ENCODE data around the gene FAM222B. TPM values are rescaled to one million over a fixed set of nuclear protein-coding genes. Genes with fewer than 3 reads are reported as not detected.
A peak's percentile ranks its signal among the peaks of the same experiment; 100 is the strongest.

Gene FAM222B
- total RNA-seq, 1 experiment from 2014 or later, result 39.5 TPM

DNA sequence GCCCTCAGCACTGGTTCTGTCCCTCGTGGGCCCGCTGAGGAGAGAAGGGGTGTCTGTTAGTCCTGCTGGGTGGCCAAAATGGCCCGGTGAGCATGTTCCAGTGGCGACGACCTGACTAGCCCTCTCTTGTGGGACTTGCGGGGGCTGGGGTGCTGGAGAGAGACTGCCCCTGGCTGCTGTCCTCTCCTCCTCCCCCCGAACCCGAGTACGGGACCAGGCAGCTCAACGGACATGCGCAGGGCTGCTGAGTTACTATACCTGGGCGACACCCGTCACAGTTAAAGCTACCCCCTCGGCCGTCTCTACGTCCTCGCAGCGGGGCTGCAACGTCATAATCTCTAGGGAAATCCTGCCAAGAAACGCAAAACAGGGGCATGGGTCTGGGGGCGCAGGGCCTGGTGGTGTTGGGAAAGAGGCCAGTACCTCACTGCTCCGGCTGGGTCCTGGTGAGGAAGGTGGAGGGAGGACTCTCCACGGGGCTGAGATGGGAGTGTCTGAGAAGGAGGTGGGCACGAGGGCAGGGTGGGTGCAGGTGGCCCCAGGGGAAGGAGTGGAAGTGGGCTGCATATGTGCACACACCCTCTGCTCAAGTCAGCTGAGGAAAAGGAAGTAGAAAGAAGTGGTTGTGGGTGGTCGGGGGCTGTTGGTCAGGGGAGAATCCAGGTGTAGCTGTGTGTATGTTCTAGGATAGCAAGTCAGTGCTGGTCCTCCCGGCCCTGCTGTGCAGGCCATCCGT, 41.5 kb upstream of the FAM222B start:
- TF ChIP-seq, protein P1, sequence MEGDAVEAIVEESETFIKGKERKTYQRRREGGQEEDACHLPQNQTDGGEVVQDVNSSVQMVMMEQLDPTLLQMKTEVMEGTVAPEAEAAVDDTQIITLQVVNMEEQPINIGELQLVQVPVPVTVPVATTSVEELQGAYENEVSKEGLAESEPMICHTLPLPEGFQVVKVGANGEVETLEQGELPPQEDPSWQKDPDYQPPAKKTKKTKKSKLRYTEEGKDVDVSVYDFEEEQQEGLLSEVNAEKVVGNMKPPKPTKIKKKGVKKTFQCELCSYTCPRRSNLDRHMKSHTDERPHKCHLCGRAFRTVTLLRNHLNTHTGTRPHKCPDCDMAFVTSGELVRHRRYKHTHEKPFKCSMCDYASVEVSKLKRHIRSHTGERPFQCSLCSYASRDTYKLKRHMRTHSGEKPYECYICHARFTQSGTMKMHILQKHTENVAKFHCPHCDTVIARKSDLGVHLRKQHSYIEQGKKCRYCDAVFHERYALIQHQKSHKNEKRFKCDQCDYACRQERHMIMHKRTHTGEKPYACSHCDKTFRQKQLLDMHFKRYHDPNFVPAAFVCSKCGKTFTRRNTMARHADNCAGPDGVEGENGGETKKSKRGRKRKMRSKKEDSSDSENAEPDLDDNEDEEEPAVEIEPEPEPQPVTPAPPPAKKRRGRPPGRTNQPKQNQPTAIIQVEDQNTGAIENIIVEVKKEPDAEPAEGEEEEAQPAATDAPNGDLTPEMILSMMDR (IDR thresholded peaks at IDR 0.05; ENCODE audit: insufficient read depth in 1 of 2, low read depth in 1 of 2, low read length in 1 of 2, severe bottlenecking in 1 of 2, unreplicated experiment in 1 of 2), result no peak
- Histone ChIP-seq H3K4me1 (no peaks in the 10 kb centered on the region), H3K4me3 (ENCODE audit: low read depth, low read length) (no peak overlapping the region), H3K36me3 (ENCODE audit: control insufficient read depth, insufficient read depth, low read length) (peaks cover 8% of the 10 kb centered on the region), H3K27me3 (replicated peaks; ENCODE audit: control insufficient read depth, insufficient read depth, low read length) (no peaks in the 10 kb centered on the region), H3K9me3 (no peaks in the 10 kb centered on the region)
- BruUV-seq (replicated peaks), result no TSS peak
- DNase-seq, result no peak
- Mint-ChIP-seq H3K36me3 (ENCODE audit: insufficient read depth, unreplicated experiment) (peaks cover 28% of the 10 kb centered on the region), H3K27ac (ENCODE audit: unreplicated experiment) (no peak overlapping the region), H3K4me1 (ENCODE audit: low read depth, unreplicated experiment) (peaks cover 3% of the 10 kb centered on the region), H3K9me3 (ENCODE audit: unreplicated experiment) (no peaks in the 10 kb centered on the region), H3K4me3 (ENCODE audit: unreplicated experiment) (no peak overlapping the region), H3K27me3 (ENCODE audit: insufficient read depth, unreplicated experiment) (no peaks in the 10 kb centered on the region)
- ChIA-PET POLR2A (no interaction called here), CTCF (interaction anchor here (0.6 kb wide), 1 partner anchor 296 kb away, joined by 3 read pairs; the partner anchor contains the start of gene MYO18A)
- intact Hi-C loops (cut with micrococcal nuclease; ENCODE audit: unreplicated experiment), result no loop called here

DNA sequence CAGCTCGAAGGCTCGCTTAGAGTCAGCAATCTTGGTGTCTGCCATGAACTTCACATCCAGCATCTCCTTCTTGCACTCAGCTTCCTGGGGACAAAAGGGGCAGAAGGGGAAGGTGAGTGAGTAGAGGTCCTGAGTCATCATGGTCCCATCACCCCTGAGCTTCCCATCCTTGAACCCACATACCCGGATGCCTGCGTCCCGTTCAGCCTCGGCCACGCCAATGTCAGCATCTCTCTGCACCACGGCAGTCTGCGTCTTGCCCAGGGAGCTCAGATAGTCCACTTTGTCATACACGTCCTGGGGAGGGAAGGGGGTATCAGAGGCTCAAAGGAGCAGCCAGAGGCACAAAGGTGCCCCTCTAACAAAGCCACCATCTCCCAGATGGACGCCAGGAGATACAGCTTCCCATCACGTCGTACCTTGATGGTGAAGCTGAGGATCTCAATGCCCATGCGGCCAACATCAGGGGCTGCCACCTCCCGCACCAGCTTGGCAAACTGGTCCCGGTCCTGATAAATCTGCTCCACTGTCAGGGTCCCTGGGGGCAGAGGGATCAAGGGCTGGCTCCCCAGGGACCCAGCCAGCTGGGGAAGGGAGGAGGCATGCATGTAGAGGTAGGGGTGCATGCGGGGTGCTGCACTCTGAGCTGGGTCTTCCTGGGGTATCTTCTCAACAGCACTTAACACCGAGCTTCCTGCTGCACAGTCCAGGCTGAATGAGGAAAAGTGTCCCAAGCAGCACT, 39.7 kb upstream of the FAM222B start:
- Mint-ChIP-seq H3K27ac (ENCODE audit: unreplicated experiment) (no peak overlapping the region), H3K4me1 (ENCODE audit: low read depth, unreplicated experiment) (peaks cover 7% of the 10 kb centered on the region), H3K27me3 (ENCODE audit: insufficient read depth, unreplicated experiment) (no peaks in the 10 kb centered on the region), H3K9me3 (ENCODE audit: unreplicated experiment) (no peaks in the 10 kb centered on the region), H3K36me3 (ENCODE audit: insufficient read depth, unreplicated experiment) (peaks cover 34% of the 10 kb centered on the region), H3K4me3 (ENCODE audit: unreplicated experiment) (no peak overlapping the region)
- H3K4me3 ChIP-seq (ENCODE audit: low read depth, low read length), result no peak overlapping the region
- no TSS peak for BruUV-seq (replicated peaks)
- TF ChIP-seq, protein P1 (IDR thresholded peaks at IDR 0.05; ENCODE audit: insufficient read depth in 1 of 2, low read depth in 1 of 2, low read length in 1 of 2, severe bottlenecking in 1 of 2, unreplicated experiment in 1 of 2), result no peak
- DNase-seq, result no peak
- no peaks in the 10 kb centered on the region for H3K4me1 ChIP-seq
- intact Hi-C loops (cut with micrococcal nuclease; ENCODE audit: unreplicated experiment), result no loop called here
- ChIA-PET POLR2A (no interaction called here), CTCF (interaction anchor here (1.0 to 4.8 kb wide), 2 partner anchors 119 to 133 kb away, joined by 4 to 70 read pairs; no protein-coding TSS in a partner anchor)
- no peaks in the 10 kb centered on the region for H3K9me3 ChIP-seq
- H3K36me3 ChIP-seq (ENCODE audit: control insufficient read depth, insufficient read depth, low read length), result peaks cover 8% of the 10 kb centered on the region
- H3K27me3 ChIP-seq (replicated peaks; ENCODE audit: control insufficient read depth, insufficient read depth, low read length), result no peaks in the 10 kb centered on the region

DNA sequence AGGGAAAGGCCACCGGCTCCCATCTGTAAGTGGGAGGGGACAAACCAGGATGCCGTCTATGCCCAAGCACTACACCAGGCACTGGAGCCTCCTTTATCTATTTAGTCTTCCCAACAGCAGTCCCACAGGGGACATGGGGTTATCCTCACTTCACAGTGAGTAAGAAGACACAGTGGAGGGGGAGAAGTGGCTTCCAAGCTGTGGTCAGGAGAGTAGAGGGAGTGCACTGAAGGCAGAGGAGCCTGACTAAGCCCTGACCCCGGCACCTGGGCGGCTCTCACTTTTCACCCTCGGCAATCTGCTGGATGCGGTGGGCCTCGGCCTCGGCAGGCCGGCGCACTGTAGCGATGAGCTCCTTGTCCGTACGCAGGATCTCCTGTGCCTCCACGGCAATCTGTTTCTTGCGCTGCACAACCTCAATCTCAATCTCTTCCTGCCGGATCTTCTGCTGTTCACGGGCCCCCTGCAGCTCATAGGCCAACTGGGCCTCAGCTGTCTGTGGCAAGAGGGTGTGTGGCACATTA, 39.0 kb upstream of the FAM222B start:
- intact Hi-C loops (cut with micrococcal nuclease; ENCODE audit: unreplicated experiment), result no loop called here
- POLR2A ChIA-PET, result no interaction called here
- no peak for DNase-seq
- Histone ChIP-seq H3K4me1 (no peaks in the 10 kb centered on the region), H3K36me3 (ENCODE audit: control insufficient read depth, insufficient read depth, low read length) (peaks cover 8% of the 10 kb centered on the region), H3K4me3 (ENCODE audit: low read depth, low read length) (no peak overlapping the region), H3K27me3 (replicated peaks; ENCODE audit: control insufficient read depth, insufficient read depth, low read length) (no peaks in the 10 kb centered on the region), H3K9me3 (no peaks in the 10 kb centered on the region)
- BruUV-seq (replicated peaks), result TSS peak; percentile 17
- TF ChIP-seq, protein P1 (IDR thresholded peaks at IDR 0.05; ENCODE audit: insufficient read depth in 1 of 2, low read depth in 1 of 2, low read length in 1 of 2, severe bottlenecking in 1 of 2, unreplicated experiment in 1 of 2), result no peak
- Mint-ChIP-seq H3K9me3 (ENCODE audit: unreplicated experiment) (no peaks in the 10 kb centered on the region), H3K36me3 (ENCODE audit: insufficient read depth, unreplicated experiment) (peaks cover 34% of the 10 kb centered on the region), H3K4me3 (ENCODE audit: unreplicated experiment) (no peak overlapping the region), H3K4me1 (ENCODE audit: low read depth, unreplicated experiment) (peaks cover 7% of the 10 kb centered on the region), H3K27me3 (ENCODE audit: insufficient read depth, unreplicated experiment) (no peaks in the 10 kb centered on the region), H3K27ac (ENCODE audit: unreplicated experiment) (no peak overlapping the region)
- CTCF ChIA-PET, result interaction anchor here (4.8 kb wide), 1 partner anchor 118 kb away, joined by 70 read pairs; no protein-coding TSS in a partner anchor

Measured in Caco-2 (cell line).